Glutamatergic neuron (in vitro differentiated cells): ENCODE measurements around the gene FAM114A1. TPM values are rescaled to one million over a fixed set of nuclear protein-coding genes. Genes with fewer than 3 reads are reported as not detected.

Experiments
- DNase-seq: peaks from one replicate; pipeline ENCODE4 v3.0.0; 2022
- H3K27ac Mint-ChIP-seq: one replicate; pipeline ENCODE4 v1.8.0; 2020; ENCODE audit warnings: mild to moderate bottlenecking, mixed read lengths, inconsistent platforms; ENCODE audit not compliant: unreplicated experiment
- H3K27me3 Mint-ChIP-seq: one replicate; pipeline ENCODE4 v1.8.0; 2020; ENCODE audit warnings: mild to moderate bottlenecking, moderate library complexity, mixed read lengths, inconsistent platforms; ENCODE audit not compliant: unreplicated experiment
- H3K36me3 Mint-ChIP-seq: one replicate; pipeline ENCODE4 v1.8.0; 2020; ENCODE audit warnings: mild to moderate bottlenecking, mixed read lengths, inconsistent platforms; ENCODE audit not compliant: unreplicated experiment
- H3K4me1 Mint-ChIP-seq: one replicate; pipeline ENCODE4 v1.8.0; 2020; ENCODE audit warnings: mild to moderate bottlenecking, low read depth, mixed read lengths, inconsistent platforms; ENCODE audit not compliant: unreplicated experiment
- H3K4me3 Mint-ChIP-seq: one replicate; pipeline ENCODE4 v1.8.0; 2020; ENCODE audit warnings: mild to moderate bottlenecking, mixed read lengths, inconsistent platforms; ENCODE audit not compliant: unreplicated experiment
- H3K9me3 Mint-ChIP-seq: one replicate; pipeline ENCODE4 v1.8.0; 2020; ENCODE audit warnings: mild to moderate bottlenecking, moderate library complexity, mixed read lengths, inconsistent platforms; ENCODE audit not compliant: unreplicated experiment
- CTCF ChIP-seq: fragments of 200-600 bp; sonication (generic); IDR thresholded peaks from one replicate; pipeline ENCODE4 v1.5.0; 2021; ENCODE audit not compliant: partially characterized antibody, unreplicated experiment
- long read RNA-seq: library from polyadenylated mRNA; unstranded; transcript quantifications from one replicate; pipeline ENCODE4 v2.0.0, GENCODE V29; 2020; ENCODE audit not compliant: unreplicated experiment
- total RNA-seq: library from RNA; stranded (reverse); fragmentation: NEBNext Ultra II Directional; extraction: Animal tissue kit (Norgen Biotek cat#: 25700); gene quantifications from one replicate; pipeline ENCODE4 v1.2.1, GENCODE V29; 2021; ENCODE audit not compliant: unreplicated experiment

Gene FAM114A1
- 1.0 TPM for total RNA-seq
- long read RNA-seq, partial matches to known transcripts, result 1 of 1 reads
- long read RNA-seq, other reads (novel, unspliced or antisense), result 0 of 1 reads

DNA sequence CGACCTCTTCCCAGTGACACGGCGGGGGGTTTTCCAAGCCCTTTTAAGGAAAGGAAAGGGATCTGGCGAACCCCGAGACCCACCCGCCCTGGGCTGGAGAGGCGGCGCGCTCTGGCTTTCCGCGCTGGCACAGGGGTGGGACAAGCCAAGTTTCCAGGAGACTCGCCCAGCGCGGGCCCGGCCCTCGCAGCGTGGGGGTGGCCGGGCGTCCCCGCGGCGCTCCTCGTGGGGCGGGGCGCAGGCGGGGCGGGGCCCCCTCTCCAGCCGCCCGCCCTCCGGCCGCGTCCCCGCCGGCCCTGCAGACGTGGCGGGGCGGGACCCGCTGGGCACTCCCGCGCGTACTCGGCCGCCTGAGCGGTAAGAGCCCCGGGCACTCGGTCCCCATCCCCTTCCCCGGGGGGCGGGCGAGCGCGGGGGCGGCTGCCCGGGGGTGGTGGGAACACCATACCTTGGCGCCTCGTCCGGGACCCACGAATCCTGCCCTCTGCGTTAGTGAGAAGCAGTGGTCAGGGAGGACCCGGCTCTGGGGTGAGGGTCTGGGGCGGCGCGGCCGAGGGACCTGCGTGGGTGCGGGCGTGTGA, at the start of gene FAM114A1:
Gene FAM114A1 (plus strand): TSS at position 329 of the 581 bp plus-strand sequence. CDS start 10,273 bp downstream, outside the sequence.
- peak; percentile 50 for DNase-seq
- no peaks in the 10 kb centered on the region for H3K4me1 Mint-ChIP-seq
- peaks cover 3% of the 10 kb centered on the region for H3K9me3 Mint-ChIP-seq
- no peak for TF ChIP-seq CTCF
- peaks cover 11% of the 10 kb centered on the region for H3K27me3 Mint-ChIP-seq
- peaks cover 6% of the 10 kb centered on the region for H3K36me3 Mint-ChIP-seq
- peak within 1 kb of the TSS; percentile 88 for H3K4me3 Mint-ChIP-seq
- H3K27ac Mint-ChIP-seq, result no peak within 1 kb of the TSS

DNA sequence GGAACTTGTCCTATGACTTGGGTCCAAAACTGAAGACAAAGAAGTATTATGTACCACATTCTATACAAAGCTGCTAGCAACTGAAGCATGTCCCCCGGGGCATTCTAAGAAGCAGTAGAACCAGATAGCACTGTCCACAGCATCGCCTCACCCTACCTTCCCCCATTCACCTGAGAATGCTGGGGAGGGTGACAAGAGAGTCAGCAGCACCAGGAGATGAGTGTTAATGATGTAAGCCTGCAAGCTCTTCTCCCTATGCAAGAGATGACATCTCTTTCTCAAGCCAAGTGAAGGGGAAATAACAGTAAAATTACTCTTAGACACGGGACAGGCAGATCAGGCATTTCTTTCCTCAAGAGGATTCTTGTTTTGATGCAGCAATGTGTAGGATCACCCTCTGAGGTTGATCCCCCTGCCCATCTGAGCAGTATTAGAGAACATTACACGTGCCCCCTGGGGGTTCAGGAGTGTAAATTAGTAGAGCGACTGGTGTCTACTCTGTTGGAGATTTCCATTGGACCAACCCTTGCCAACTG, 49.1 kb upstream of the FAM114A1 start:
- no peak for TF ChIP-seq CTCF
- Mint-ChIP-seq H3K27me3 (no peaks in the 10 kb centered on the region), H3K9me3 (peaks cover 2% of the 10 kb centered on the region), H3K27ac (no peak overlapping the region), H3K4me3 (no peak overlapping the region), H3K4me1 (no peaks in the 10 kb centered on the region), H3K36me3 (peaks cover 7% of the 10 kb centered on the region)
- DNase-seq, result no peak

- no peak overlapping the region for H3K4me3 Mint-ChIP-seq
- H3K27ac Mint-ChIP-seq, result no peak overlapping the region
- peaks cover 2% of the 10 kb centered on the region for H3K9me3 Mint-ChIP-seq
- H3K27me3 Mint-ChIP-seq, result no peaks in the 10 kb centered on the region
- peaks cover 7% of the 10 kb centered on the region for H3K36me3 Mint-ChIP-seq
- TF ChIP-seq CTCF, result no peak
- H3K4me1 Mint-ChIP-seq, result no peaks in the 10 kb centered on the region
- DNase-seq, result no peak
These were observed 48.0 kb upstream of the FAM114A1 start for GRCh38 chr4:38819569-38819968.

GRCh38 chr4:38820329-38821061, 47.1 kb upstream of the FAM114A1 start:
- TF ChIP-seq CTCF, result no peak
- no peaks in the 10 kb centered on the region for H3K27me3 Mint-ChIP-seq
- peaks cover 2% of the 10 kb centered on the region for H3K9me3 Mint-ChIP-seq
- H3K27ac Mint-ChIP-seq, result no peak overlapping the region
- H3K4me3 Mint-ChIP-seq, result no peak overlapping the region
- no peaks in the 10 kb centered on the region for H3K4me1 Mint-ChIP-seq
- no peak for DNase-seq
- peaks cover 7% of the 10 kb centered on the region for H3K36me3 Mint-ChIP-seq

- H3K4me3 Mint-ChIP-seq, result no peak overlapping the region
- peaks cover 4% of the 10 kb centered on the region for H3K36me3 Mint-ChIP-seq
- TF ChIP-seq CTCF, result no peak
- no peak overlapping the region for H3K27ac Mint-ChIP-seq
- no peaks in the 10 kb centered on the region for H3K4me1 Mint-ChIP-seq
- H3K27me3 Mint-ChIP-seq, result no peaks in the 10 kb centered on the region
- H3K9me3 Mint-ChIP-seq, result no peaks in the 10 kb centered on the region
- DNase-seq, result no peak
These were observed 45.9 kb upstream of the FAM114A1 start for GRCh38 chr4:38821739-38822138.
